ENCODE data around the gene SERTAD1.
"Not testable (repeated sequence)": the region's sequence is repeated elsewhere in the genome, so short reads cannot be mapped to it uniquely, and the experiment has no call there.

Gene SERTAD1

GRCh38 chr19:40430242-40430641 is 4.5 kb upstream of the SERTAD1 start:
- not testable (repeated sequence) for H3K4me1 ChIP-seq (ENCODE audit: insufficient read depth, low read length); H3K4me3 ChIP-seq (ENCODE audit: low read length); H3K27ac ChIP-seq (ENCODE audit: low read length); H3K27me3 ChIP-seq (ENCODE audit: insufficient read depth, low read length); H3K9ac ChIP-seq (ENCODE audit: low read depth, low read length); H3K36me3 ChIP-seq (ENCODE audit: insufficient read depth, low read depth, low read length); H3K9me3 ChIP-seq (ENCODE audit: insufficient read depth, low read depth, low read length)

DNA sequence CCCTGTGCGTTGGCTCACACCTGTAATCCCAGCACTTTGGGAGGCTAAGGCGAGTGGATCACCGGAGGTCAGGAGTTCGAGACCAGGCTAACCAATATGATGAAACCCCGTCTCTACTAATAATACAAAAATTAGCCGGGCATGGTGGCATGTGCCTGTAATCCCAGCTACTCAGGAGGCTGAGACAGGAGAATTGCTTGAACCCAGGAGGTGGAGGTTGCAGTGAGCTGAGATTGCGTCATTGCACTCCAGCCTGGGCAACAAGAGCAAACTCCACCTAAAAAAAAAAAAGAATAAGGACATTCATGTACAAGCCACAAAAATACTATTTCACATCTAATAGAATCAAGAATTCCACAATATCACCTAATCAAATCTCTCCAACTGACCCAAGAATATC is 2.4 kb upstream of the SERTAD1 start:
- H3K36me3 ChIP-seq (ENCODE audit: insufficient read depth, low read depth, low read length); H3K4me3 ChIP-seq (ENCODE audit: low read length); H3K27ac ChIP-seq (ENCODE audit: low read length); H3K9me3 ChIP-seq (ENCODE audit: insufficient read depth, low read depth, low read length); H3K27me3 ChIP-seq (ENCODE audit: insufficient read depth, low read length); H3K4me1 ChIP-seq (ENCODE audit: insufficient read depth, low read length); H3K9ac ChIP-seq (ENCODE audit: low read depth, low read length): not testable (repeated sequence)

DNA sequence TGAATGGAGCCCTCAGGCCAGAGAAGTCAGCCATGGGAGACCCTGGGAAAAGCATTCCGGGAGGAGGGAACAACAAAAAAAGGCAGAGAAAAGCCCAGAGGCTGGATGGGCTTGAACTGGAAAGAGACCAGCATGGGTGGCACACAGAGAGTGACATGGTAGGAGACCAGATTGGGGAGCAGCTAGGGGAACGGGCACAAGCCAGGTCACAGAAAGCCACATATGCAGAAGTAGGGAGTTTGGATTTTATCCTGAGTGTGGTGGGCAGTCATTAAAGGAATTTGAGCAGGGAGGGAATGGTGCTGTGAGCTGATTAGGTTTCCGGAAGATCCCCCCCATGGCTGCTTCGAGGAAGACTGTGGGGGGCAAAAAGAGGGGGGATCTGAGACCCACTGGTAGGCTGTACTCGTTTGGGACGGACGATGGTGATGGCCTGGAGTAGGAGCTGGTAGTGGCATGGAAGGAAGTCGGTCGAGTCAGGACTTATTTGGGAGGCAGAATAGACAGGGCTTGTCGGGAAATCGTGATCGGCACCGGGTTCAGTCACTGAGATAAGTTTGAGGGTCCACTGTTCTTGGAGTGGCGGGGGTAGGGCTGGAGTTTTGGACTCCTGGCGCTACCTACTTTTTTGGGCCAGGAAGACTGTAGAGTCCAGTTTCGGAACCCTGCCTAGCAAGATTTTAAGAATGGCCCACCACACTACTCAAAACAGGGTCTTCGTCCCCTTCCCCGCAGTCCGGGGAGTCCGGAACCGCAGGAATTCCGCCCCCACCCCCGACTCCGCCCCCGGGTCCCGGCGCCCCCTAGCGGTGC is 949 bp downstream of the SERTAD1 start:
- Histone ChIP-seq H3K4me3 (ENCODE audit: low read length) (peak overlapping the region; percentile 74), H3K36me3 (ENCODE audit: insufficient read depth, low read depth, low read length) (peaks cover 8% of the 10 kb centered on the region), H3K27me3 (ENCODE audit: insufficient read depth, low read length) (no peaks in the 10 kb centered on the region)

DNA sequence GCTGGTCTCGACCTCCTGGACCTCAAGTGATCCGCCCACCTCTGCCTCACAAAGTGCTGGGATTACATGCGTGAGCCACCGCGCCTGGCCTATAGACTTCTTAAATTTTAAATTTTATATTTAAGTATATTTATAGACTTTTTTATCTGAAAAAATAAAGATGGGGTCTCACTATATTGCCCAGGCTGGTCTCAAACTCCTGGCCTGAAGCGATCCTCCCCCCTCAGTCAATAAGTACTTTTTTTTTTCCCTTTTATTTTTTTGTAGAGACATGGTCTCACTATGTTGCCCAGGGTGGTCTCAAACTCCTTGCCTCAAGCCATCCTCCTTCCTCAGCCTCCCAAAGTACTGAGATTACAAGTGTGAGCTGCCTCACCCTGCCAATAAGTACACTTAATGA is 1.9 kb downstream of the SERTAD1 start:
- Histone ChIP-seq H3K4me3 (ENCODE audit: low read length) (no peak overlapping the region), H3K27me3 (ENCODE audit: insufficient read depth, low read length) (no peaks in the 10 kb centered on the region), H3K27ac (ENCODE audit: low read length) (no peak overlapping the region), H3K9ac (ENCODE audit: low read depth, low read length) (no peak overlapping the region), H3K9me3 (ENCODE audit: insufficient read depth, low read depth, low read length) (no peaks in the 10 kb centered on the region), H3K4me1 (ENCODE audit: insufficient read depth, low read length) (peaks cover 5% of the 10 kb centered on the region; the same call in 1 of the 2 replicates), H3K36me3 (ENCODE audit: insufficient read depth, low read depth, low read length) (peaks cover 8% of the 10 kb centered on the region)

More for the DNA sequence above, 949 bp downstream of the SERTAD1 start:
- peak overlapping the region; percentile 34 for H3K27ac ChIP-seq (ENCODE audit: low read length)
- no peaks in the 10 kb centered on the region for H3K9me3 ChIP-seq (ENCODE audit: insufficient read depth, low read depth, low read length)
- peak overlapping the region; percentile 86 for H3K9ac ChIP-seq (ENCODE audit: low read depth, low read length)
- H3K4me1 ChIP-seq (ENCODE audit: insufficient read depth, low read length), result peaks cover 5% of the 10 kb centered on the region; the same call in 1 of the 2 replicates

DNA sequence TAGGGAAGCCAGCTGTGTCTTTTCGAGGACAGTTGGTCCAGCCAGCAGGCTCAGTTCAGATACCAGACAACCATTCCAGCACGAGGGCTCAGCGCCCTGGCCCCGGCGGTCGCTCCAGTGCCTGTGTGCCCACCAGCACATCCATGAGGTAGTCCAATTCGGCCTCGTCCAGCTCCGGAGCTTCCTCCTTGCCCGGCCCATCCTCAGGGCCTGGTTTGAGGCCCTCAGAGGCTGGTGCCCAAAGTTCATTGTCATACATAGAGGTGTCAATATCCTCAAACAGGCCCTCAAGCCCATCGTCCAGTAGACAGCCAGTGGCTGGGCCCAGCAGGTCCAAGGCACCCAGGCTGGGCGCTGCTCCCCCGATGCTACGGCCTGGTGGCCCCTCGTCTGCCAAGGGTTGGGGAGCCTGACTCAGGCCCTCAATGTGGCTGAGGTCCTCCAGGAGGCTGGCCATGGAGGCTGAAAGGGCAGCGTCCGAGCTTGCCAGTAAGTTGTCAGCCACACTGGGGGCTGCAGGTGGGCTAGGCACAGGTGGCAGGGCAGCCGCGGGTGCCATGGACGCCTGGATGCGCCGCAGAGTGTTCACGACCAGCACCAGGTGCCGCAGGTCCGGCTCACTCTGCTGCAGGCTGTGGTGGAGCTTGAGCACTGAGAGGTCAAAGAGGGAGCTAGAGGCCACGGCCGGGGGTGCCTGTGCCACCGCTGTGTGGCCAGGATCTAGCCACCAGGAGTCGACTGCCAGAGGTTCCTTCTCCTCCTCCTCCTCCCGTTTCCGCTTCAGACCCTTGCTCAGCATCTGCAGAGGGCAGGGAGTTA is 2.8 kb downstream of the SERTAD1 start:
- Histone ChIP-seq H3K4me3 (ENCODE audit: low read length) (no peak overlapping the region), H3K9ac (ENCODE audit: low read depth, low read length) (no peak overlapping the region), H3K36me3 (ENCODE audit: insufficient read depth, low read depth, low read length) (peaks cover 8% of the 10 kb centered on the region), H3K9me3 (ENCODE audit: insufficient read depth, low read depth, low read length) (no peaks in the 10 kb centered on the region), H3K27me3 (ENCODE audit: insufficient read depth, low read length) (no peaks in the 10 kb centered on the region), H3K27ac (ENCODE audit: low read length) (no peak overlapping the region), H3K4me1 (ENCODE audit: insufficient read depth, low read length) (peaks cover 5% of the 10 kb centered on the region; the same call in 1 of the 2 replicates)

DNA sequence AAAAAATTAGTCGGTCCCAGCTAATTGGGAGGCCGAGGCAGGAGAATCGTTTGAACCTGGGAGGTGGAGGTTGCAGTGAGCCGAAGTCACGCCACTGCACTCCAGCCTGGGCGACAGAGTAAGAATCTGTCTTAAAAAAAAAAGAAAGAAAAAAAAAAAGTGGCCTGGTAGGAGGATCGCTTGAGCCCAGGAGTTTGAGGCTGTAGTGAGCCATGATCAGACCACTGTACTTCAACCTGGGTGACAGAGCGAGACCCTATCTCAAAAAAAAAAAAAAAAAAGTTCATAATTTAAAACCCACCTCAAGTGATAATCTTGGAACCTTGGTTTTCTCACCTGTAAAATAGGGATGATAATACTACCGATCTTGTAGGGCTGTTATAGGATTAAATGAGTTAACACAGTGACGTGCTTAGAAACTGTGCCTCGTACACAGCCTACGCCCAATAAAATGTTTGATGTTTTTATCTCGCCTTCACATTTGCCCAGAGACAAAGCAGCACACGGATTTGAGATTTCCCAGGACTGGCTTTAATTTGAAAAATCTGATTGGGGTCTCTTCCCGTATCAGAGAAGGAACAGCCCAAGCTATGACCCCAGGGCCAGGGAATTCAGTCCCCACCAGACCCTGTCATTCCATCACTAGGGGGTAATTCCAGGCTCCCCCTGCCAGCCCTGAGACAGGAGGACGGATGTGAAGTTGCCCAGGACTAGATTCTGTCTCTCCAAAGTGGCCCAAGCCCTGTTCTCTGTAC is 3.6 kb downstream of the SERTAD1 start:
- H3K9ac ChIP-seq (ENCODE audit: low read depth, low read length), result no peak overlapping the region
- H3K27me3 ChIP-seq (ENCODE audit: insufficient read depth, low read length), result no peaks in the 10 kb centered on the region
- H3K4me1 ChIP-seq (ENCODE audit: insufficient read depth, low read length), result peaks cover 5% of the 10 kb centered on the region; the same call in 1 of the 2 replicates
- no peaks in the 10 kb centered on the region for H3K9me3 ChIP-seq (ENCODE audit: insufficient read depth, low read depth, low read length)
- no peak overlapping the region for H3K27ac ChIP-seq (ENCODE audit: low read length)
- H3K36me3 ChIP-seq (ENCODE audit: insufficient read depth, low read depth, low read length), result peaks cover 8% of the 10 kb centered on the region
- H3K4me3 ChIP-seq (ENCODE audit: low read length), result no peak overlapping the region

DNA sequence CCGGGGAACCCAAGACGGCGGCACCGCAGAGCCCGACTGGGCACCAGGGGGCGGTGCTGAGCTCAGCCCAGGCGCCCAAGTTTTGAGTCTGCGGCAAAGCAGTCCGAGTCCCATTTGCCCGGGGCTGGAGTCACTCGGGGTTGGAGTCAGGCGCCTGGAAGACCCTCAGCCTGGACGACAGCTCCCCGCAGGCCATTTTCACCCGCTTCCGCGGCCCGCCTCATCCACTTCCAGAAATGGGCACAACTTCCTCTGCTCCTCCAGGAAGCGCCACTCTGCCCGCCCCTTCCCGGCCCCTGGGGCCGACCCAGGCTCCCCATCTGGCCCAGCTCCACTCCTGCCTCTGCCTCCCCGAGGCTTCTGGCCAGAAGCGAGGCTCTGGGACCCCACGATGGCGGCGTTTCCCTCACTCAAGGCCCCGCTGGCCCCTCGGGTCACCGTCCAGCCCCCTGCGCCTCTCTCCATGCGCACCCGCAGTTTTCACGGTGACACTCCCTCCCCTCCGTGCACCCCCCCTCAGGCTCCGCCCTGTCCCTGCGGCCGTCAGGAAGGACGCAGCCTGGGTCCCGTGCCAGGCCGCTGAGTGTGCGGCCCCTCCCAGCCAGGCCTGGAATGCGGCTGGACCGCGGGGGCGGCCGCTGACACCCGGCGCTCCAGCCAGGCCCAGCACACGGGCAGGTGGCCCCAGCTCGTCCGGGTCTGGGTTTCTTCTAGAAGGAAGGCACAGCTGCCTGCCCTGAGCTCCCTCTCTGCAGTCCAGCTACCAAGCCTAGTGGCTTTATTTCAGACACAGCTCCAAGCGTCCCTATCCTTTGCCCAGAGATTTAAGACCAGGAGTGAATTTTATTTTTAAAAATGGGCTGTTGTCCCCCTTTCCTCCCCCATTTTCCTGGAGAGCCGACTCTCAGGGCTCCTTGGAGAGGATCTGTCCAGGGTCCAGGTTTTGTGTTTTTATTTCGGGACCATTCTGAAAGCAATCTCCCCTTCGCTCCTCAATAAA is 4.7 kb downstream of the SERTAD1 start:
- peak overlapping the region; percentile 81 for H3K4me3 ChIP-seq (ENCODE audit: low read length)
- peaks cover 5% of the 10 kb centered on the region; the same call in 1 of the 2 replicates for H3K4me1 ChIP-seq (ENCODE audit: insufficient read depth, low read length)
- peaks cover 8% of the 10 kb centered on the region for H3K36me3 ChIP-seq (ENCODE audit: insufficient read depth, low read depth, low read length)
- H3K9ac ChIP-seq (ENCODE audit: low read depth, low read length), result peak overlapping the region; percentile 86; the same call in 1 of the 2 replicates
- H3K27ac ChIP-seq (ENCODE audit: low read length), result peak overlapping the region; percentile 79
- H3K27me3 ChIP-seq (ENCODE audit: insufficient read depth, low read length), result no peaks in the 10 kb centered on the region
- H3K9me3 ChIP-seq (ENCODE audit: insufficient read depth, low read depth, low read length), result no peaks in the 10 kb centered on the region

DNA sequence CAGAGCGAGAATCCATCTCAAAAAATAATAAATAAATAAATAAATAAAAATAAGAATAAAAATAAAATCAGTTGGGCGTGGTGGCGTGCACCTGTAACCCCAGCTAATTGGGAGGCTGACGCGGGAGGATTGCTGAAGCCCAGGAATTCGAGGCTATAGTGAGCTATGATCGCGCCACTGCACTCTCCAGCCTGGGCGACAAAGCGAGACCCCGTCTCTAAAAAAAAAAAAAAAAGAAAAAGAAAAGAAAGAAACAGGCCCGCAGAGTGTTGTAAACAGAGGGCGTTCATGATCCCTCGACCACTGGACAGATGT is 5.4 kb downstream of the SERTAD1 start:
- H3K4me1 ChIP-seq (ENCODE audit: insufficient read depth, low read length), result peaks cover 5% of the 10 kb centered on the region; the same call in 1 of the 2 replicates
- peaks cover 8% of the 10 kb centered on the region for H3K36me3 ChIP-seq (ENCODE audit: insufficient read depth, low read depth, low read length)
- no peak overlapping the region; the same call in 1 of the 2 replicates for H3K9ac ChIP-seq (ENCODE audit: low read depth, low read length)
- H3K9me3 ChIP-seq (ENCODE audit: insufficient read depth, low read depth, low read length), result no peaks in the 10 kb centered on the region
- no peak overlapping the region for H3K27ac ChIP-seq (ENCODE audit: low read length)
- H3K27me3 ChIP-seq (ENCODE audit: insufficient read depth, low read length), result no peaks in the 10 kb centered on the region
- peak overlapping the region; percentile 81; the same call in 1 of the 2 replicates for H3K4me3 ChIP-seq (ENCODE audit: low read length)

DNA sequence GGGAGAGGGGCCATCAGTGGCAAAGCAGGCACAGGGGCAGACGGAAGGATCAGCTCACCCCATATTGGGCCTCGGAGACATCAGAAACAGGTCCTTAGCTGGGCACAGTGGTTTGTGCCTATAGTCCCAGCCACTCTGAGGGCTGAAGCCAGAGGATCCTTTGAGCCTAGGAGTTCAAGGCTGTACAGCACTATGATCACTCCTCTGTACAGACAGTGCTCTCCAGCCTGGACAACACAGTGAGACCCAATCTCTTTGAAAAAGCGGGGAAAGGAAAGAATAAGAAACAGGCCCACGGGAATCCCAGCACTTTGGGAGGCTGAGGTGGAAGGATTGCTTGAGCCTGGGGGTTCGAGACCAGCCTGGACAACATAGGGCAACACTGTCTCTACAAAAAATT is 6.0 kb downstream of the SERTAD1 start:
- Histone ChIP-seq H3K36me3 (ENCODE audit: insufficient read depth, low read depth, low read length) (peaks cover 8% of the 10 kb centered on the region), H3K4me3 (ENCODE audit: low read length) (no peak overlapping the region), H3K4me1 (ENCODE audit: insufficient read depth, low read length) (peaks cover 5% of the 10 kb centered on the region; the same call in 1 of the 2 replicates)

DNA sequence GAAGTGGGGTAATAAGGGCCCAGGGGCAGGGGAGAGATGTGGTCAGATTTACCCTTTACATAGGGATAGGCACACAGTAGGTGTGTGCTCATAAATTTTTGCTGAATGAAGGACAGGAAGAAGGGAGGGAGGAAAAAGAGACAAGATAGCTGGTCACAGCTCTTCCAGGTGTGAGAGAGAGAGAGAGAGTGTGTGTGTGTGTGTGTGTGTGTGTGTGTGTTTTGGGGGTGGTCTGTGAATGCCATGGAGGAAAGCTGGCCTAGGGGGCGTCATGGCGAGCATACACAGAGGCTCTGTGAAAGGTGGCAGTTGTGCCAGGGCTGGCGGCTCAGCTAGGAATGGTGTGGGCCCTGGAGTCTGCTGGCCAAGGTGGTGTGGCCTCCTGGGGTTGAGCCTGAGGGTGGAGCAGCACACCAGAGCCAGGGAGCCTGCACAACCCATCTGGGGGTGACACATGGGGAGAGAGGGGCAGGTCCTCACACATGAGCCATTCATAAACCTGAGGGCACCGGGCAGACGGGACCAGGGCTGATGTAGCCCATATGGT is 6.7 kb downstream of the SERTAD1 start:
- no peaks in the 10 kb centered on the region for H3K27me3 ChIP-seq (ENCODE audit: insufficient read depth, low read length)
- no peak overlapping the region for H3K4me3 ChIP-seq (ENCODE audit: low read length)
- no peaks in the 10 kb centered on the region for H3K9me3 ChIP-seq (ENCODE audit: insufficient read depth, low read depth, low read length)
- H3K9ac ChIP-seq (ENCODE audit: low read depth, low read length), result no peak overlapping the region
- peaks cover 8% of the 10 kb centered on the region for H3K36me3 ChIP-seq (ENCODE audit: insufficient read depth, low read depth, low read length)
- H3K4me1 ChIP-seq (ENCODE audit: insufficient read depth, low read length), result peaks cover 5% of the 10 kb centered on the region; the same call in 1 of the 2 replicates
- no peak overlapping the region for H3K27ac ChIP-seq (ENCODE audit: low read length)

More for the DNA sequence above, 6.0 kb downstream of the SERTAD1 start:
- Histone ChIP-seq H3K27me3 (ENCODE audit: insufficient read depth, low read length) (no peaks in the 10 kb centered on the region), H3K9me3 (ENCODE audit: insufficient read depth, low read depth, low read length) (no peaks in the 10 kb centered on the region), H3K9ac (ENCODE audit: low read depth, low read length) (no peak overlapping the region), H3K27ac (ENCODE audit: low read length) (no peak overlapping the region)
